ENCODE results near the gene CAMK2N2.

CAMK2N2 gene

DNA sequence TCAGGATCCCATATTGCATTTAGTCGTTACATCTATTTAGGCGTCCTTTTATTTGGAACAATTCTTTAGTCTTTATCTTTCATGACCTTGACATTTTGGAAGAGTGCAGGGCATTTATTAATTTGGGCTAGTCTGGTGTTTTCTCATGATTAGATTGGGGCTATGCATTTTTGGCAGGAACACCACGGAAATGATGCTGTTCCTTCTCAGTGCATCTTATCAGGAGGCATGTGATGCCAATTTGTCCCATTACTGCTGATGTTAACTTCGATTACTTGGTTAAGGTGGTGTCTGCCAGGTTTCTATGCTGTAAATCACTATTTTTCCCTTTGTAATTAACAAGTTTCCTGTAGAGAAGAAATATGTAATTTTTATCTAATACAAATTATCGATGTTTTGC is 50.1 kb downstream of the CAMK2N2 start:
- DNase-seq, result no peak
